Astrocyte (in vitro differentiated cells and primary cell): ENCODE data around the gene ABCA3. TPM values are rescaled to one million over a fixed set of nuclear protein-coding genes. Genes with fewer than 3 reads are reported as not detected.

Experiments used
- DNase-seq: peaks from one replicate; pipeline ENCODE4 v3.0.0-alpha.2; 2010; ENCODE audit warnings: low read depth
- FAIRE-seq: peaks from 2 replicates; lab custom pipeline; 2011; peaks lifted over from hg19 to GRCh38; lab: Jason Lieb, UNC
- H2AFZ ChIP-seq: 2 replicates; pipeline ENCODE4 v1.6.0; 2012; ENCODE audit warnings: low read depth, low read length, inconsistent platforms
- H3K27ac ChIP-seq: 2 replicates; pipeline ENCODE4 v1.5.1; 2011; ENCODE audit warnings: low read depth, low read length, inconsistent platforms
- H3K27me3 ChIP-seq: 2 replicates; pipeline ENCODE4 v1.6.0; 2011; ENCODE audit warnings: low read length, inconsistent platforms; ENCODE audit not compliant: insufficient read depth
- H3K36me3 ChIP-seq: 2 replicates; pipeline ENCODE4 v1.5.1; 2011; ENCODE audit warnings: low read length, inconsistent platforms; ENCODE audit not compliant: insufficient read depth
- H3K4me1 ChIP-seq: 2 replicates; pipeline ENCODE4 v1.5.1; 2011; ENCODE audit warnings: low read length, inconsistent platforms; ENCODE audit not compliant: insufficient read depth
- H3K4me2 ChIP-seq: 2 replicates; pipeline ENCODE4 v1.6.0; 2012; ENCODE audit warnings: low read length, inconsistent platforms
- H3K4me3 ChIP-seq: 2 replicates; pipeline ENCODE4 v1.5.1; 2011; ENCODE audit warnings: low read depth, mild to moderate bottlenecking, low read length, inconsistent platforms; ENCODE audit not compliant: insufficient read depth
- H3K79me2 ChIP-seq: 2 replicates; pipeline ENCODE4 v1.6.0; 2012; ENCODE audit warnings: mild to moderate bottlenecking, low read length, inconsistent platforms; ENCODE audit not compliant: insufficient read depth
- H3K9ac ChIP-seq: 2 replicates; pipeline ENCODE4 v1.6.0; 2012; ENCODE audit warnings: mild to moderate bottlenecking, low read length, inconsistent platforms
- H3K9me3 ChIP-seq: 2 replicates; pipeline ENCODE4 v1.5.1; 2012; ENCODE audit warnings: low read depth, mild to moderate bottlenecking, low read length, inconsistent platforms; ENCODE audit not compliant: insufficient read depth
- H4K20me1 ChIP-seq: 2 replicates; pipeline ENCODE4 v1.6.0; 2012; ENCODE audit warnings: low read length, inconsistent platforms; ENCODE audit not compliant: insufficient read depth
- H3K27ac Mint-ChIP-seq: one replicate; pipeline ENCODE4 v1.8.0; 2021; ENCODE audit warnings: mild to moderate bottlenecking, mixed read lengths; ENCODE audit not compliant: unreplicated experiment
- H3K27me3 Mint-ChIP-seq: one replicate; pipeline ENCODE4 v1.8.0; 2021; ENCODE audit warnings: low read depth, mixed read lengths; ENCODE audit not compliant: unreplicated experiment
- H3K36me3 Mint-ChIP-seq: one replicate; pipeline ENCODE4 v1.8.0; 2021; ENCODE audit warnings: low read depth, mixed read lengths; ENCODE audit not compliant: unreplicated experiment
- H3K4me1 Mint-ChIP-seq: one replicate; pipeline ENCODE4 v1.8.0; 2021; ENCODE audit warnings: low read depth, mixed read lengths; ENCODE audit not compliant: unreplicated experiment
- H3K4me3 Mint-ChIP-seq: one replicate; pipeline ENCODE4 v1.8.0; 2021; ENCODE audit warnings: mild to moderate bottlenecking, moderate library complexity, mixed read lengths; ENCODE audit not compliant: unreplicated experiment
- H3K9me3 Mint-ChIP-seq: one replicate; pipeline ENCODE4 v1.8.0; 2021; ENCODE audit warnings: mild to moderate bottlenecking, mixed read lengths; ENCODE audit not compliant: unreplicated experiment
- EZH2 ChIP-seq: IDR thresholded peaks from 2 replicates; pipeline ENCODE4 v1.6.1; 2012; ENCODE audit warnings: mild to moderate bottlenecking, low read length, inconsistent platforms; ENCODE audit not compliant: insufficient read depth
- total RNA-seq: library from RNA; stranded (reverse); gene quantifications from 2 replicates; pipeline ENCODE4 v1.2.1, GENCODE V29; 2021
- TF ChIP-seq, protein P1 (sequence below): IDR thresholded peaks from 2 replicates; pipeline ENCODE4 v1.5.1; 2011; ENCODE audit warnings: low read depth, mild to moderate bottlenecking, inconsistent platforms, low read length, moderate library complexity; ENCODE audit not compliant: insufficient read depth

The ABCA3 gene
- total RNA-seq, 1 donor from 2014 or later = 4.8 TPM

DNA sequence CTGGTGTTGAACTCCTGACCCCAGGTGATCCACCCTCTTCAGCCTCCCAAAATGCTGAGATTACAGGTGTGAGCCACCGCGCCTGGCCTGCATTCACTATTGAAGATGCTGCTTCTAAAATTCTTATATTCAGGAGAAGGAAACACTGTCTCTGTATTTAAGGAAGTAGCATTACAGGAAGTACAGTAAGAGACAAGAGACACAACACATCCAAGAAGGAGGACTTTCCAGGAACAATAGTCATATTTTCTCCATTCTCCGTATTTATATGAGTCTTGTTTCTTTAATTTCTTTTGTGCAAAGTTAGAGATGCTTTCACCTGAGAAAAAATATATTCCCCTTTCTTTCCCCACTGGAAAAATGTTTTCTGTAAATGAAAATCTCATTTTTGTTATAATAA lies 18.3 kb upstream of the ABCA3 start:
- DNase-seq (no peak), FAIRE-seq (no peak)
- Histone ChIP-seq H3K36me3 (no peaks in the 10 kb centered on the region), H3K4me1 (no peaks in the 10 kb centered on the region), H2AFZ (no peak overlapping the region), H3K9me3 (no peaks in the 10 kb centered on the region), H3K4me3 (no peak overlapping the region), H3K27ac (no peak overlapping the region), H3K27me3 (peaks cover 8% of the 10 kb centered on the region), H3K79me2 (no peaks in the 10 kb centered on the region), H4K20me1 (no peaks in the 10 kb centered on the region), H3K4me2 (no peak overlapping the region), H3K9ac (no peak overlapping the region)
- no peaks in the 10 kb centered on the region for H3K36me3 Mint-ChIP-seq
- H3K4me1 Mint-ChIP-seq = no peaks in the 10 kb centered on the region
- H3K4me3 Mint-ChIP-seq = no peak overlapping the region
- H3K27me3 Mint-ChIP-seq = peaks cover 12% of the 10 kb centered on the region
- no peak overlapping the region for H3K27ac Mint-ChIP-seq
- no peak for TF ChIP-seq EZH2
- TF ChIP-seq, protein P1, sequence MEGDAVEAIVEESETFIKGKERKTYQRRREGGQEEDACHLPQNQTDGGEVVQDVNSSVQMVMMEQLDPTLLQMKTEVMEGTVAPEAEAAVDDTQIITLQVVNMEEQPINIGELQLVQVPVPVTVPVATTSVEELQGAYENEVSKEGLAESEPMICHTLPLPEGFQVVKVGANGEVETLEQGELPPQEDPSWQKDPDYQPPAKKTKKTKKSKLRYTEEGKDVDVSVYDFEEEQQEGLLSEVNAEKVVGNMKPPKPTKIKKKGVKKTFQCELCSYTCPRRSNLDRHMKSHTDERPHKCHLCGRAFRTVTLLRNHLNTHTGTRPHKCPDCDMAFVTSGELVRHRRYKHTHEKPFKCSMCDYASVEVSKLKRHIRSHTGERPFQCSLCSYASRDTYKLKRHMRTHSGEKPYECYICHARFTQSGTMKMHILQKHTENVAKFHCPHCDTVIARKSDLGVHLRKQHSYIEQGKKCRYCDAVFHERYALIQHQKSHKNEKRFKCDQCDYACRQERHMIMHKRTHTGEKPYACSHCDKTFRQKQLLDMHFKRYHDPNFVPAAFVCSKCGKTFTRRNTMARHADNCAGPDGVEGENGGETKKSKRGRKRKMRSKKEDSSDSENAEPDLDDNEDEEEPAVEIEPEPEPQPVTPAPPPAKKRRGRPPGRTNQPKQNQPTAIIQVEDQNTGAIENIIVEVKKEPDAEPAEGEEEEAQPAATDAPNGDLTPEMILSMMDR = no peak
- no peaks in the 10 kb centered on the region for H3K9me3 Mint-ChIP-seq

DNA sequence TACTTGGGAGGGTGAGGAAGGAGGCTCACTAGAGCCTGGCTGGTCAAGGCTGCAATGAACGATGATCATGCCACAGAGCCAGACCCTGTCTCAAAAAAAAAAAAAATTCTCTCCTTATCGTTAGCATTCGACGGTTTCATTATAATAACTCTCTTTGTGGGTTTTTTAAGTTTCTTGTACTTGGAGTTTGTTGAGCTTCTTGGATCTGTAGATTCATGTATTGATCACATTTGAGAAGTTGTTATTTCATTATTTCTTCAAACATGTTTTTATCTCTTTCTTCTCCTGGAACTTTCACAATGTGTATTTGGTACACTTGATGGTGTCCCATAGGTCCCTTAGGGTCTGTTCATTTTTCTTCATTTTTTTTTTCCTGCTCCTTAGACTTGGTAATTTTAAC lies 16.8 kb upstream of the ABCA3 start:
- Histone ChIP-seq H3K27me3 (peaks cover 8% of the 10 kb centered on the region), H3K36me3 (no peaks in the 10 kb centered on the region), H3K79me2 (no peaks in the 10 kb centered on the region), H2AFZ (no peak overlapping the region), H3K27ac (no peak overlapping the region), H3K9me3 (no peaks in the 10 kb centered on the region), H3K9ac (no peak overlapping the region), H3K4me1 (no peaks in the 10 kb centered on the region), H3K4me2 (no peak overlapping the region), H4K20me1 (no peaks in the 10 kb centered on the region), H3K4me3 (no peak overlapping the region)
- no peaks in the 10 kb centered on the region for H3K4me1 Mint-ChIP-seq
- H3K27me3 Mint-ChIP-seq = peaks cover 12% of the 10 kb centered on the region
- no peaks in the 10 kb centered on the region for H3K9me3 Mint-ChIP-seq
- no peak overlapping the region for H3K27ac Mint-ChIP-seq
- FAIRE-seq (no peak), DNase-seq (no peak)
- H3K36me3 Mint-ChIP-seq = no peaks in the 10 kb centered on the region
- H3K4me3 Mint-ChIP-seq = no peak overlapping the region
- no peak for TF ChIP-seq EZH2
- TF ChIP-seq, protein P1 = no peak

DNA sequence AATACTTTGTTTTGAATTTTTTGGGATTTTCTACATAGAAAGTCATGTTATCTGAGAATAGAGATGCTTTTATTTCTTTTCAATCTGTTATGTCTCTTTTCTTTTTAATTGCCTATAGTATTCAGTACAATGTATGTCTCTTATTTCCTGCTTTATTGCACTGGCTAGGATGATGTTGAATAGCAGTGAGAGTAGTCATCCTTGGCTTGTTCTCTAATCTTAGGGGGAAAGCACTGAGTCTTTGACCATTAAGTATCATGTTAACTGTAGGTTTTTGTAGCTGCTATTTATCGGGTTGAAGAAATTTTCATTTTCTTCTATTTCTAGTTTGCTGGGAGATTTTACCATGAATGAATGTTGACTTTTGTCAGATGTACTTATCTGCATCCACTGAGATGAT lies 10.0 kb upstream of the ABCA3 start:
- no peaks in the 10 kb centered on the region for H3K79me2 ChIP-seq
- peaks cover 1% of the 10 kb centered on the region for H3K27me3 Mint-ChIP-seq
- TF ChIP-seq, protein P1 = no peak
- TF ChIP-seq EZH2 = no peak
- H3K4me2 ChIP-seq = no peak overlapping the region
- no peak overlapping the region for H3K27ac Mint-ChIP-seq
- H3K36me3 ChIP-seq = no peaks in the 10 kb centered on the region
- no peak overlapping the region for H3K27ac ChIP-seq
- H3K9me3 ChIP-seq = no peaks in the 10 kb centered on the region
- no peak overlapping the region for H3K9ac ChIP-seq
- DNase-seq (no peak), FAIRE-seq (no peak)
- H3K4me3 ChIP-seq = no peak overlapping the region
- peaks cover 5% of the 10 kb centered on the region for H3K4me1 Mint-ChIP-seq
- H3K4me3 Mint-ChIP-seq = no peak overlapping the region
- H2AFZ ChIP-seq = no peak overlapping the region
- H3K4me1 ChIP-seq = peaks cover 6% of the 10 kb centered on the region
- no peaks in the 10 kb centered on the region for H3K9me3 Mint-ChIP-seq
- H3K27me3 ChIP-seq = no peaks in the 10 kb centered on the region
- no peaks in the 10 kb centered on the region for H3K36me3 Mint-ChIP-seq
- H4K20me1 ChIP-seq = no peaks in the 10 kb centered on the region
